Upper lobe of left lung (tissue), 6 donors: ENCODE data around the gene TEX55. TPM values are rescaled to one million over a fixed set of nuclear protein-coding genes. Genes with fewer than 3 reads are reported as not detected.
"Not testable (repeated sequence)": the region's sequence is repeated elsewhere in the genome, so short reads cannot be mapped to it uniquely, and the experiment has no call there.

Experiments
- ATAC-seq, 2 donors: fragments of 200-7000 bp; cut with Tn5 transposase; one replicate each; pipeline ENCODE4 v1.9.1; 2022; ENCODE audit warnings: mild to moderate bottlenecking in 2 of 2, moderate library complexity in 2 of 2; ENCODE audit not compliant: low FRiP score in 2 of 2
- DNase-seq, 2 donors: peaks; one replicate each; pipeline ENCODE4 v3.0.0-alpha.2; 2019 to 2020
- H3K27ac ChIP-seq, 4 donors: fragments of 200-600 bp; sonication (generic); one replicate each; pipeline ENCODE4 v1.5.1; 2016 to 2019
- H3K27me3 ChIP-seq, 4 donors: fragments of 200-600 bp; sonication (generic); one replicate each; pipeline ENCODE4 v1.5.1; 2017 to 2019
- H3K36me3 ChIP-seq, 4 donors: fragments of 200-600 bp; sonication (generic); one replicate each; pipeline ENCODE4 v1.5.1; 2016 to 2019
- H3K4me1 ChIP-seq, 4 donors: fragments of 200-600 bp; sonication (generic); one replicate each; pipeline ENCODE4 v1.5.1; 2018 to 2019
- H3K4me3 ChIP-seq, 4 donors: fragments of 200-600 bp; sonication (generic); one replicate each; pipeline ENCODE4 v1.5.1; 2017 to 2019; ENCODE audit warnings: mild to moderate bottlenecking in 2 of 4, moderate library complexity in 1 of 4
- H3K9me3 ChIP-seq, 4 donors: fragments of 200-600 bp; sonication (generic); one replicate each; pipeline ENCODE4 v1.5.1; 2018 to 2019
- CTCF ChIP-seq, 6 experiments: fragments of 450-650 bp in 4 of 6; fragments of 200-600 bp in 2 of 6; sonication (generic) in 2 of 6; IDR thresholded peaks; one replicate each; pipeline ENCODE4 v1.5.1; 2016 to 2019; ENCODE audit warnings: antibody characterized with exemption in 6 of 6
- EP300 ChIP-seq, 4 donors: sonication (generic); formaldehyde crosslinking; IDR thresholded peaks; one replicate each; pipeline ENCODE4 v1.5.1; 2017; ENCODE audit warnings: antibody characterized with exemption in 4 of 4, control low read depth in 2 of 4
- POLR2A ChIP-seq, 4 donors: fragments of 450-650 bp; IDR thresholded peaks; one replicate each; pipeline ENCODE4 v1.5.1; 2016 to 2017; ENCODE audit warnings: antibody characterized with exemption in 4 of 4, mild to moderate bottlenecking in 2 of 4
- POLR2AphosphoS5 ChIP-seq, 2 donors: sonication (generic); formaldehyde crosslinking; IDR thresholded peaks; one replicate each; pipeline ENCODE4 v1.5.1; 2017; ENCODE audit warnings: antibody characterized with exemption in 2 of 2
- WGBS, 2 donors: methylation state at CpG; one replicate each; pipeline ENCODE4 v1.1.5; 2017 to 2018; 5-methylcytosine and 5-hydroxymethylcytosine counted together
- total RNA-seq, 6 donors: library from RNA; depleted of rRNA in 4 of 6; stranded (reverse); fragments of >200 nt in 4 of 6; gene quantifications; one replicate each; pipeline versions ENCODE4 v1.1.0 to v1.2.1, GENCODE V29; 2016 to 2021
- donor health status: DM: no; HTN: no; CAD: no; lungs with moderate emphysema.
- donor health status: DM: no; HTN: yes; CAD: no; lungs with severe emphysema.

Gene TEX55
- total RNA-seq, 6 donors from 2014 or later: not detected

DNA sequence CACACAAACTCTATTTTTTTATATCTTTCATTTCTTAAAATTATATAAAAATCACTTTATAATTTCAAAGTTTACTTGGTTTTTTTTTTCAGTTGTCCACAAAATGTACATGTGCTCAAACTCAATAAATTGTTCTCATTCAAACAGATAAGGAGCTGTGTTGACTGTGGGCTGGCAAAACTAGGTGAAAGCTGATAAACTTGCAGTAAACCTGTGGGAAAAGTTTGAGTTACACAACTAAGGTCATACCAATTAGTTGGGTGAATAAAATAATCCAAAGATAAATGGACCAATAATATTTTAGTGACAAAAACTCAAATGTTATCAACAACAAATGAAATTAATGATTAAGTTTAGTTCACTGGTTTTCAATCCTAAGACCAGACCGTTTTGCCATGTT, 14.8 kb downstream of the TEX55 start:
- no peak for TF ChIP-seq EP300 (IDR thresholded peaks at IDR 0.05)
- no peak for TF ChIP-seq POLR2A (IDR thresholded peaks at IDR 0.05)
- no peak for TF ChIP-seq CTCF (IDR thresholded peaks at IDR 0.05)
- no peak for TF ChIP-seq POLR2AphosphoS5 (IDR thresholded peaks at IDR 0.05)
- Histone ChIP-seq H3K36me3 (no peaks in the 10 kb centered on the region), H3K27me3 (no peaks in the 10 kb centered on the region), H3K4me1 (no peaks in the 10 kb centered on the region), H3K27ac (no peak overlapping the region), H3K4me3 (no peak overlapping the region), H3K9me3 (no peaks in the 10 kb centered on the region)
- ATAC-seq (no peak), DNase-seq (no peak)
- WGBS, 2 donors: 44 to 48% methylated on average over 1 of the region's 1 CpG

GRCh38 chr3:119161240-119161639, 15.3 kb downstream of the TEX55 start:
- WGBS, 2 donors: 55 to 62% methylated on average over 2 of the region's 2 CpGs
- H3K27ac ChIP-seq: no peak overlapping the region

GRCh38 chr3:119164745-119165144, 18.8 kb downstream of the TEX55 start:
- not testable (repeated sequence) for H3K27me3 ChIP-seq, ATAC-seq, H3K27ac ChIP-seq, H3K4me1 ChIP-seq, DNase-seq, H3K4me3 ChIP-seq, H3K9me3 ChIP-seq, H3K36me3 ChIP-seq
- 70 to 83% methylated on average over 8 to 9 of the region's 9 CpGs for WGBS, 2 donors

More at GRCh38 chr3:119161240-119161639, 15.3 kb downstream of the TEX55 start:
- Histone ChIP-seq H3K4me1 (no peaks in the 10 kb centered on the region), H3K4me3 (no peak overlapping the region), H3K36me3 (no peaks in the 10 kb centered on the region), H3K9me3 (no peaks in the 10 kb centered on the region), H3K27me3 (no peaks in the 10 kb centered on the region)
- no peak for ATAC-seq
- TF ChIP-seq POLR2AphosphoS5 (IDR thresholded peaks at IDR 0.05) (no peak), EP300 (IDR thresholded peaks at IDR 0.05) (no peak), POLR2A (IDR thresholded peaks at IDR 0.05) (no peak), CTCF (IDR thresholded peaks at IDR 0.05) (no peak)
- no peak for DNase-seq

DNA sequence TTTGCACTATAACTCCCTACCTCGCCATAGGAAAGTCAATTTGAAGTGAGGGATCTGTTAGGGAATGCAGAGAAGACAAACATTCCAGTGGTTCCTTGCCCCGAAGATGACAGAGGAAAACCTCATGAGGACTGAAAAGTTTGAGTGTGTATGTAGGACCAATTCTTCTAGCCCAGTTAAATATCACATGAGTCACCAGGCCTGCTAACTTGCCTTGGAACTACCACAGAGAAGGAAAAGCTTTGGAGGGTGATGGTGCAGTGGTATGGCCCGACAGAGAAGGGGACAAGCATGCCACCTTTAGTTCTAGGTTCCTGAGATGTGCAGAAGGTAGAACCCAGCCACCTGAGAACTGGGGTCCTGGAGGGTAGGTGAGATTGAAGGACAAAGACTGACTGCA, 24.9 kb downstream of the TEX55 start:
- DNase-seq: no peak
- H3K9me3 ChIP-seq: no peaks in the 10 kb centered on the region
- no peaks in the 10 kb centered on the region for H3K27me3 ChIP-seq
- TF ChIP-seq POLR2A (IDR thresholded peaks at IDR 0.05) (no peak), CTCF (IDR thresholded peaks at IDR 0.05) (no peak), EP300 (IDR thresholded peaks at IDR 0.05) (no peak), POLR2AphosphoS5 (IDR thresholded peaks at IDR 0.05) (no peak)
- no peak overlapping the region for H3K27ac ChIP-seq
- 82 to 88% methylated on average over 3 of the region's 3 CpGs for WGBS, 2 donors
- no peaks in the 10 kb centered on the region for H3K36me3 ChIP-seq
- no peak for ATAC-seq
- H3K4me3 ChIP-seq: no peak overlapping the region
- no peaks in the 10 kb centered on the region for H3K4me1 ChIP-seq

- no peak for ATAC-seq
- H3K4me3 ChIP-seq: no peak within 1 kb of the TSS
- DNase-seq: peak in 1 of 2 donors; percentile 24
- no peaks in the 10 kb centered on the region for H3K4me1 ChIP-seq
- H3K36me3 ChIP-seq: no peaks in the 10 kb centered on the region
- no peaks in the 10 kb centered on the region for H3K27me3 ChIP-seq
- H3K27ac ChIP-seq: no peak within 1 kb of the TSS
- 42 to 46% methylated on average over 13 of the region's 13 CpGs for WGBS, 2 donors
- TF ChIP-seq POLR2AphosphoS5 (IDR thresholded peaks at IDR 0.05) (no peak), EP300 (IDR thresholded peaks at IDR 0.05) (no peak), POLR2A (IDR thresholded peaks at IDR 0.05) (no peak), CTCF (IDR thresholded peaks at IDR 0.05) (no peak)
- no peaks in the 10 kb centered on the region for H3K9me3 ChIP-seq
These were observed 27.4 kb downstream of the TEX55 start, which contains the start of gene UPK1B for GRCh38 chr3:119173325-119173724. UPK1B (plus strand) TSS chr3:119173598; CDS start chr3:119186742, 13,144 bp downstream.
